RWPE2 (cell line): ENCODE measurements around the gene DUSP16.

Experiments used
- ATAC-seq: fragments of 200-7000 bp; cut with Tn5 transposase; 3 replicates; pipeline ENCODE4 v1.9.1; 2021; ENCODE audit warnings: low read depth
- DNase-seq: peaks from one replicate; pipeline ENCODE4 v3.0.0-alpha.2; 2020; ENCODE audit warnings: low spot score
- H3K27ac ChIP-seq: fragments of 450-650 bp; 2 replicates; pipeline ENCODE4 v1.5.1; 2017; ENCODE audit warnings: mild to moderate bottlenecking; ENCODE audit not compliant: poor library complexity, severe bottlenecking
- H3K27me3 ChIP-seq: fragments of 250-450 bp; sonication (Bioruptor Pico); 2 replicates; pipeline ENCODE4 v1.5.1; 2021; ENCODE audit warnings: mild to moderate bottlenecking, moderate library complexity; ENCODE audit not compliant: insufficient read depth, poor library complexity, severe bottlenecking
- H3K36me3 ChIP-seq: fragments of 250-450 bp; sonication (Bioruptor Pico); 2 replicates; pipeline ENCODE4 v1.5.1; 2020; ENCODE audit warnings: low read depth, mild to moderate bottlenecking, moderate library complexity
- H3K4me1 ChIP-seq: fragments of 250-450 bp; sonication (Bioruptor Pico); 2 replicates; pipeline ENCODE4 v1.5.1; 2021; ENCODE audit warnings: mild to moderate bottlenecking, moderate library complexity; ENCODE audit not compliant: insufficient read depth, poor library complexity, severe bottlenecking
- H3K4me3 ChIP-seq: fragments of 250-450 bp; sonication (Bioruptor Pico); 2 replicates; pipeline ENCODE4 v1.5.1; 2021; ENCODE audit warnings: mild to moderate bottlenecking, moderate library complexity; ENCODE audit not compliant: severe bottlenecking
- H3K9me3 ChIP-seq: fragments of 250-450 bp; sonication (Bioruptor Pico); 2 replicates; pipeline ENCODE4 v1.5.1; 2021; ENCODE audit warnings: mild to moderate bottlenecking, moderate library complexity; ENCODE audit not compliant: severe bottlenecking
- CTCF ChIP-seq: fragments of 450-650 bp; IDR thresholded peaks from one replicate; pipeline ENCODE4 v1.5.1; 2017; ENCODE audit warnings: mild to moderate bottlenecking, moderate library complexity; ENCODE audit not compliant: poor library complexity, severe bottlenecking

The DUSP16 gene

GRCh38 chr12:12562585-12563261 lies at the start of gene DUSP16:
Gene DUSP16, minus strand, starts transcription at chr12:12562863. Its CDS starts 41,765 bp downstream, at chr12:12521098.
- DNase-seq (peak; percentile 75), ATAC-seq (peak; percentile 88)
- Histone ChIP-seq H3K27me3 (no peaks in the 10 kb centered on the region), H3K27ac (peak within 1 kb of the TSS; percentile 78), H3K36me3 (no peaks in the 10 kb centered on the region), H3K9me3 (no peaks in the 10 kb centered on the region), H3K4me1 (peaks cover 6% of the 10 kb centered on the region), H3K4me3 (peak within 1 kb of the TSS; percentile 94)
- TF ChIP-seq CTCF: no peak

GRCh38 chr12:12612358-12612757 lies 49.7 kb upstream of the DUSP16 start:
- no peak for DNase-seq
- peak; percentile 52 for ATAC-seq
- peak overlapping the region; percentile 61 for H3K27ac ChIP-seq

GRCh38 chr12:12611512-12612306 lies 49.0 kb upstream of the DUSP16 start, which contains the start of gene CREBL2:
Gene CREBL2, plus strand, starts transcription at chr12:12611876. Its CDS starts 297 bp downstream, at chr12:12612173.
- Histone ChIP-seq H3K9me3 (no peaks in the 10 kb centered on the region), H3K36me3 (no peaks in the 10 kb centered on the region), H3K27ac (peak within 1 kb of the TSS; percentile 61), H3K27me3 (no peaks in the 10 kb centered on the region), H3K4me3 (peak within 1 kb of the TSS; percentile 68), H3K4me1 (peaks cover 7% of the 10 kb centered on the region)
- no peak for TF ChIP-seq CTCF
- DNase-seq (peak; percentile 61), ATAC-seq (peak; percentile 85)

More at GRCh38 chr12:12612358-12612757, 49.7 kb upstream of the DUSP16 start:
- no peaks in the 10 kb centered on the region for H3K9me3 ChIP-seq
- H3K27me3 ChIP-seq: no peaks in the 10 kb centered on the region
- H3K4me3 ChIP-seq: peak overlapping the region; percentile 68
- H3K4me1 ChIP-seq: peaks cover 3% of the 10 kb centered on the region
- no peak for TF ChIP-seq CTCF
- H3K36me3 ChIP-seq: no peaks in the 10 kb centered on the region

- H3K27me3 ChIP-seq: no peaks in the 10 kb centered on the region
- no peak for DNase-seq
- H3K4me3 ChIP-seq: no peak overlapping the region
- H3K36me3 ChIP-seq: no peaks in the 10 kb centered on the region
- no peaks in the 10 kb centered on the region for H3K9me3 ChIP-seq
- no peak for ATAC-seq
- H3K4me1 ChIP-seq: peaks cover 8% of the 10 kb centered on the region
- TF ChIP-seq CTCF: no peak
- H3K27ac ChIP-seq: peak overlapping the region; percentile 61
Measured at GRCh38 chr12:12610711-12611110, 48.0 kb upstream of the DUSP16 start.
